Fibroblast of upper back skin (primary cell): Measurements from ENCODE around the gene EDC4.
"Not testable (repeated sequence)": the region's sequence is repeated elsewhere in the genome, so short reads cannot be mapped to it uniquely, and the experiment has no call there.

Experiments used
- DNase-seq: peaks from one replicate; pipeline ENCODE4 v3.0.0-alpha.2; 2013

EDC4 gene

GRCh38 chr16:67855789-67856188 is 17.1 kb upstream of the EDC4 start:
- DNase-seq = no peak

GRCh38 chr16:67856927-67857546 is 15.8 kb upstream of the EDC4 start:
- no peak for DNase-seq

- peak; percentile 49 for DNase-seq
Measured at GRCh38 chr16:67857547-67858233, 15.2 kb upstream of the EDC4 start.

GRCh38 chr16:67858500-67858899 is 14.4 kb upstream of the EDC4 start:
- no peak for DNase-seq

- DNase-seq = no peak
Measured at GRCh38 chr16:67860589-67861398, 12.1 kb upstream of the EDC4 start.

DNA sequence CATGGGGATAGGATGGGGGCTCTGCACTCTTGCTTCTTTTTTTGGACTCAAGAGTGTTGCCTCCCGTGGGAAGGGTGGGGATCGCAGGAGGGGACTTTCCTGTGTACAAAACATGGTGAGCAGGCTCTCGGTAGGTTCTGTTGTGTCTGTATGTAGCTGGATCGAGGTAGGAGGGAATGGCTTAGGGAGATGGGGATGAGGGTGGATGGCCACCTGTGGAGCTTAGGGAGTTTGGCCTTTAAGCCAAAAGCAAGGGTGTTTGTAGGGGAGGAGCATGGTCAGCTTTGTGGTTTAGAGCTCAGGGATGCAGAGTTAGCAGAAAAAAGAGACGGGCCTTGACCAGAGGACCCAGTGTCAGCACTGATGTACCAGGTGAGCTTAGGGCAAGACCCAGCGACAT is 11.0 kb upstream of the EDC4 start:
- no peak for DNase-seq

DNA sequence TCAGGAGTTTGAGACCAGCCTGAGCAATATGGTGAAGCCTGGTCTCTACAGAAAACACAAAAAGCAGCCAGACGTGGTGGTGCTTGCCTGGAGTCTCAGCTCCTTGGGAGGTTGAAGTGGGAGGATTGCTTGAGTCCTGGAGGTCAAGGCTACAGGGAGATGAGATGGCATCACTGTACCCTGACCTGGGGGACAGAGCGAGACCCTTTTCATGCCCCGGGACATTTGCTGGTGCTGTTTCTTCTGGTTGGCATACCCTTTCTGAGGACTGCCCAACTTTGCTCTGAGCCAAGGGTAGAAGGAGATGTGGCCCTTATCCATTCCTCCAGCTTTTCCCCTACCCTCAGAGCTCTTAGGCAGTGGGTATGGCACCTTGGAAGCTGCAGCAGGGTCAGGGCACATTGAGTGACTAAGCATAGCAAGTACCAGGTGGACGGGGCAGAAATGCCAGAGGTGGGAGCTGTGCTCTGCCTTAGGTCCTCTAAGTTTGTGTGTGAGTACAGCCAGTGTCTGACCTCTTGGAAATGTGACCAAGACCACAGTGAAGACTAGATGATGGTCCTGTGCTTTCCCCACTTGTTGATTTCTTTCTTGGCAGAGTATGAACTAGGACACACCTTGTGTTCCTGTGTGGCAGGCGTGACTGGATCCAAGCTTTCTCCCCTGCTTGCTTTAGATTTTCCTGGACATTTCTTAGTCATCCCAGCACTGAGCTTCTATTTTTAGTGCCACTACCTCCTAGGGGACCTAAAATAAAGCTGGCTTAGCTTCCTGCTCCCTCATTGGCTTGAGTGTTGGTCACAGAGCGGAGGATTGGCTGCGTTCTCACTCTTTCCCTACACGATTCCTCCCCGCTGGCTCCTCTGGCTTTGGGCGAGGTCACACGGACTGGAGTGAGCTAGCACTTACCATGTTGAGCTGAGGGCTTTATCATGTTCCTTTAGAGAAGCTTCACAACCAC is 9.9 kb upstream of the EDC4 start:
- DNase-seq = peak; percentile 57

DNA sequence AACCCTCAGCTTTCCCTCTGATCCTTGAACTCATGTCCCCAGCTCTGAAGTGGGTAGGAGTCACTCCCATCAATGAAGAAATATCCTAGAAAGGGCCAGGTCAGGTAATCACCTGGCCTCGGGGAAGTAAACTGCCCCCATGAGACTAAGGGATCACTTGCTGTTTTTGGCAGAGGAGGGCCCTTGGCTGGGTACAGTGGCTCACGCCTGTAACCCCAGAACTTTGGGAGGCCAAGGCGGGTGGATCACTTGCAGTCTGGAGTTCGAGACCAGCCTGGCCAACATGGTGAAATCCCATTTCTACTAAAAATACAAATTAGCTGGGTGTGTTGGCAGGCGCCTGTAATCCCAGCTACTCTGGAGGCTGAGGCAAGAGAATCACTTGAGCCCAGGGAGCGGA is 8.8 kb upstream of the EDC4 start:
- DNase-seq = not testable (repeated sequence)

- no peak for DNase-seq
Measured at GRCh38 chr16:67864594-67864993, 8.3 kb upstream of the EDC4 start.

DNA sequence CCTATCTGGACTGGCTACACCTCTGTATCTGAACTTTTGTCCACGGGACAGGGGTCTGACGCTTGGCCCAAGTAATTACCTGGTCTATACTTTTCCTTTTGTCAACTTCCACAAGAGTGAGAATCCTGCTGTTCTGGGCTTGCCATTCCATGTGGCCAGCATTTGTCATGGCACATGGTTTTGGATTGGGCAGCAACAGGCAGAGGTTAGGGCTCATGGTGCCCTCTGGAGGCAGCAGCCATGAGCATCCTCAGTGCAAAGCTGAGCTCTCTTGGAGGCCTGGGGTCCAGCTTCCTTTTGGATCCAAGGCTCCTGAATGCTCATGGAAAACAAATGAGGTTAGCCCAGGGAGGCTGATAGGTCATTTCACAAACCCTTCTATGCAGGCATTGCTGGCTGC is 7.5 kb upstream of the EDC4 start:
- DNase-seq = no peak

DNA sequence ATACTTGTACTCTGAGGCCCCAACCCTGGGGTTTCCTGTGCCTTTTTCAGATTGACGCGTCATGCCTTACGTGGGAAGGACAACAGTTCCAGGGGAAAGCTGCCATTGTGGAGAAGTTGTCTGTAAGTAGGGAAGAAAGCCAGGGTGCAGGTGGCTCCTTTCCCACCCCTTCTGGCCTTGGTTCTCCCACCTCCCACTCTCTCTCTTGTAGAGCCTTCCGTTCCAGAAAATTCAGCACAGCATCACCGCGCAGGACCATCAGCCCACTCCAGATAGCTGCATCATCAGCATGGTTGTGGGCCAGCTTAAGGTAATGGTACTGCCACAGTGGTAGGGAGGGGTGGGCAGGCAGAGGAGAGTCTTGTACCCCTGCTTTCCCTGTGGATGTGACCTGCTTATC is 4.6 kb upstream of the EDC4 start:
- no peak for DNase-seq

GRCh38 chr16:67869653-67870052 is 3.2 kb upstream of the EDC4 start:
- DNase-seq = no peak

- DNase-seq = no peak
Measured at GRCh38 chr16:67871256-67871655, 1.6 kb upstream of the EDC4 start.

DNA sequence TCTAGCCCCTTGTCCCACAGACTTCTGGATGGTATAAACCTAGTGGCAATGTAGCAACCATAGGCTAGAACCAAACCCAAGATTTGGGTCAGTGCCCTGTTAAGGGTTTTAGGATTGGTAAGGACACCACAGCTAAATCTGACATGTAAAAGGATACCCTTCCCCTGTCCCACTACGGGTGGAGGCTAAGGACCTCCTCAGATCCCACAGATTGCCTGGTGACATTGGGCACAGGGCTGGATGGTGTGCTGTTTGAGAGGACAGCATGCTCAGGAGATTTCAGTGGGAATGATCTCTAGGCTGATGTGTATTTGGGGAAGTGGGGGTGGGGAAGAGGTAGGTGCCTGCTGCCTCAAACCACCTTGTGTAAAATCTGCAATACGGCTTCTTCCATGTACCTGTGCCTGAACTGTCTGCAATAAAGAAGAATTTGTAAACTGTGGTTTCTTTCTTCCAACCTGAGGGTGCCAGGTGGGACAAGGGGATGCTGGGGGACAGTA is 671 bp upstream of the EDC4 start:
- no peak for DNase-seq

- DNase-seq = no peak
Measured at GRCh38 chr16:67873435-67874370, 851 bp downstream of the EDC4 start.

- no peak for DNase-seq
Measured at GRCh38 chr16:67874372-67874771, 1.5 kb downstream of the EDC4 start.

DNA sequence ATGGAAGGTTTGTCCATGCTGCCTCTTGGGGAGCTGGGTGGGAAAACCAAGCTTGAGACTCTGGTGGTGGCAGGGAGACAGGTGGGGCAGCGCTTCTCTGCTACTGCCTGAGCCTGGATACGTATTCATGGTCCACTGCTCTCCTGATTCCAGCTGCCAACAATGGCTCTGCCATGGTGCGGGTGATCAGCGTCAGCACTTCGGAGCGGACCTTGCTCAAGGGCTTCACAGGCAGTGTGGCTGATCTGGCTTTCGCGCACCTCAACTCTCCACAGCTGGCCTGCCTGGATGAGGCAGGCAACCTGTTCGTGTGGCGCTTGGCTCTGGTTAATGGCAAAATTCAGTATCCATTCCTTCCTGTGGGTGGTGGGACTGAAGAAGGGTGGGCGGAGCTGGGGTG is 4.2 kb downstream of the EDC4 start:
- no peak for DNase-seq

DNA sequence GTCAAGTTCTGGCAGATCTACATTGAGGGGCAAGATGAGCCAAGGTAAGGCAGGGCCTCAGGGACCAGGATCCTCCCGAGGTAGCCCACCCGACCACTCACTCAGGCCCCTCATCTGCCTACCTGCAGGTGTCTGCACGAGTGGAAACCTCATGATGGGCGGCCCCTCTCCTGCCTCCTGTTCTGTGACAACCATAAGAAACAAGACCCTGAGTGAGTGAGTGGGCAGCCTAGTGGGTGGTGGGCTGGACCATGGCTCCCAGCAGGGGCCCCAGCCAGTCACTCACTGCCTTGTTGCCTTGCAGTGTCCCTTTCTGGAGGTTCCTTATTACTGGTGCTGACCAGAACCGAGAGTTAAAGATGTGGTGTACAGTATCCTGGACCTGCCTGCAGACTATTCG is 5.4 kb downstream of the EDC4 start:
- no peak for DNase-seq

DNA sequence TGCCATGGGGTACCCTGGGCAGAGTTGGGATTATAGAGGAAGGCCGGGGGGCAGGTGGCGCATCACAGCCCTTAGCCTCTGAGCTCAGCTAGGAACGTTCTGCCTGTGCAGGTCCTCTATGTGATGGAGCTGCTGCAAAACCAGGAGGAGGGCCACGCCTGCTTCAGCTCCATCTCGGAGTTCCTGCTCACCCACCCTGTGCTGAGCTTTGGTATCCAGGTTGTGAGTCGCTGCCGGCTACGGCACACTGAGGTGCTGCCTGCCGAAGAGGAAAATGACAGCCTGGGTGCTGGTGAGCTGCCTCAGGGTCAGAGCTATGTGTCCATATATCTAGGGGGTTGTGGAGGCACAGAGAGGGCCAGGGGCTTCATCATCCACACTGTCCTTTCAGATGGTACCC is 6.0 kb downstream of the EDC4 start:
- DNase-seq = no peak

- DNase-seq = no peak
Measured at GRCh38 chr16:67879462-67879861, 6.6 kb downstream of the EDC4 start.

DNA sequence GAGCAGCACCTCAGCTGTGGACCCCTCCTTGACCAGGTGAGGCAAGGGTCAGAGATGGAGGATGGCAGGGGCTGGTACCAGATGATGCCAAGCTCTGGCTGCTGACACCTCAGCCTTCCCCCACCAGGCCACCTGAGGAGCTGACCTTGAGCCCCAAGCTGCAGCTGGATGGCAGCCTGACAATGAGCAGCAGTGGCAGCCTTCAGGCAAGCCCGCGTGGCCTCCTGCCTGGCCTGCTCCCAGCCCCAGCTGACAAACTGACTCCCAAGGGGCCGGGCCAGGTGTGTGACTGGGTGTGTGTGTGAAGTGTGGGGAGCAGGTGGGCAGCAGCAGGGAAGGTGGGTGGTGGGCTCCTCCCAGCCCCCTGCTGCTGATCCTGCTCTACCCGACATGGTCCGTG is 7.1 kb downstream of the EDC4 start:
- DNase-seq = no peak

GRCh38 chr16:67880584-67880983 is 7.7 kb downstream of the EDC4 start:
- DNase-seq = no peak
